ENCODE data around the gene NQO2.
A peak's percentile ranks its signal among the peaks of the same experiment; 100 is the strongest.
"Not testable (repeated sequence)": the region's sequence is repeated elsewhere in the genome, so short reads cannot be mapped to it uniquely, and the experiment has no call there.

The NQO2 gene

GRCh38 chr6:3045777-3046176 is 46.1 kb downstream of the NQO2 start:
- DNase-seq = no peak

GRCh38 chr6:3046295-3046694 is 46.6 kb downstream of the NQO2 start:
- DNase-seq = no peak

- not testable (repeated sequence) for DNase-seq
Observed at GRCh38 chr6:3048009-3048408, 48.3 kb downstream of the NQO2 start.

GRCh38 chr6:3052481-3053230 is 53.0 kb downstream of the NQO2 start:
- no peak for DNase-seq

GRCh38 chr6:3053231-3053508 is 53.5 kb downstream of the NQO2 start:
- DNase-seq = no peak

- DNase-seq = not testable (repeated sequence)
Observed at GRCh38 chr6:3054229-3055157, 54.8 kb downstream of the NQO2 start.

GRCh38 chr6:3055158-3055499 is 55.4 kb downstream of the NQO2 start:
- not testable (repeated sequence) for DNase-seq

- DNase-seq = no peak
Observed at GRCh38 chr6:3057063-3057770, 57.5 kb downstream of the NQO2 start.

- DNase-seq = no peak
Observed at GRCh38 chr6:3058957-3059356, 59.3 kb downstream of the NQO2 start.

- DNase-seq = not testable (repeated sequence)
Observed at GRCh38 chr6:3060092-3060491, 60.4 kb downstream of the NQO2 start.

- DNase-seq = no peak
Observed at GRCh38 chr6:3061501-3061941, 61.8 kb downstream of the NQO2 start.

- DNase-seq = not testable (repeated sequence)
Observed at GRCh38 chr6:3063340-3063732, 63.6 kb downstream of the NQO2 start.

- DNase-seq = peak; percentile 66
Observed at GRCh38 chr6:3063733-3064700, 64.3 kb downstream of the NQO2 start.

- DNase-seq = peak; percentile 70
Observed at GRCh38 chr6:3068329-3069214, 68.9 kb downstream of the NQO2 start, which contains the start of gene RIPK1. RIPK1 (plus strand) TSS chr6:3068494; CDS start chr6:3076824, 8,330 bp downstream.
